Endothelial cell of umbilical vein (primary cell): ENCODE measurements around the gene PRUNE1. TPM values are rescaled to one million over a fixed set of nuclear protein-coding genes. Genes with fewer than 3 reads are reported as not detected.

Source experiments
- BruUV-seq: library from RNA; stranded (reverse); fragments of 400-500 nt; replicated peaks from 2 replicates; lab custom pipeline; 2021; lab: Mats Ljungman, UMichigan
- CTCF ChIA-PET: fragments of 300-600, 350-600 bp; sonication (Branson Sonifier 250); formaldehyde crosslinking; loops from one replicate; lab custom pipeline; 2021; ENCODE audit warnings: antibody characterized with exemption, inconsistent platforms; lab: Charles Lee
- POLR2A ChIA-PET: fragments of 300-600, 350-600 bp; sonication (Branson Sonifier 250); formaldehyde crosslinking; loops from one replicate; lab custom pipeline; 2021; ENCODE audit warnings: antibody characterized with exemption, inconsistent platforms; lab: Charles Lee
- DNase-seq: peaks from one replicate; pipeline ENCODE4 v3.0.0-alpha.2; 2011; ENCODE audit warnings: low read depth, low spot score
- FAIRE-seq: peaks from 2 replicates; lab custom pipeline; 2011; peaks lifted over from hg19 to GRCh38; lab: Jason Lieb, UNC
- H2AFZ ChIP-seq: 2 replicates; pipeline ENCODE4 v1.6.0; 2012; ENCODE audit warnings: low read depth, low read length, control low read depth, inconsistent platforms
- H3K27ac ChIP-seq: 2 replicates; pipeline ENCODE4 v1.5.1; 2011; ENCODE audit warnings: low read depth, mild to moderate bottlenecking, control low read depth, low read length, moderate library complexity; ENCODE audit not compliant: insufficient read depth
- H3K27me3 ChIP-seq, 2 experiments: 2 replicates each; pipeline versions ENCODE4 v1.6.0 to v1.6.1; 2011; ENCODE audit warnings: low read length in 2 of 2, mixed read lengths in 1 of 2; ENCODE audit not compliant: control insufficient read depth in 2 of 2, insufficient read depth in 2 of 2
- H3K36me3 ChIP-seq, 2 experiments: 2 replicates in 1 of 2; 3 replicates in 1 of 2; pipeline ENCODE4 v1.5.1; 2011; ENCODE audit warnings: low read length in 2 of 2, mild to moderate bottlenecking in 1 of 2, moderate library complexity in 1 of 2; ENCODE audit not compliant: control insufficient read depth in 2 of 2, insufficient read depth in 2 of 2; ENCODE audit errors: extremely low read depth in 1 of 2
- H3K4me1 ChIP-seq: 3 replicates; pipeline ENCODE4 v1.5.1; 2011; ENCODE audit warnings: mild to moderate bottlenecking, low read length; ENCODE audit not compliant: control insufficient read depth, insufficient read depth; ENCODE audit errors: extremely low read depth
- H3K4me2 ChIP-seq: 2 replicates; pipeline ENCODE4 v1.6.1; 2011; ENCODE audit warnings: low read length, control low read depth, mixed read lengths; ENCODE audit not compliant: insufficient read depth
- H3K4me3 ChIP-seq, 3 experiments: fragments of 200-600 bp in 1 of 3; sonication (generic), shearing (Covaris generic) in 1 of 3; replicated peaks in 1 of 3; 2 replicates each; pipeline ENCODE4 v1.5.1; 2011 to 2016; ENCODE audit warnings: control low read depth in 3 of 3, low read length in 3 of 3, mild to moderate bottlenecking in 2 of 3, inconsistent platforms in 1 of 3, low read depth in 1 of 3, moderate library complexity in 1 of 3; ENCODE audit not compliant: insufficient read depth in 1 of 3
- H3K79me2 ChIP-seq: 2 replicates; pipeline ENCODE4 v1.6.0; 2012; ENCODE audit warnings: low read length, inconsistent platforms; ENCODE audit not compliant: control insufficient read depth, insufficient read depth
- H3K9ac ChIP-seq: replicated peaks from 2 replicates; pipeline ENCODE3; 2011; ENCODE audit warnings: low read length, control low read depth; ENCODE audit not compliant: insufficient read depth; ENCODE audit errors: extremely low read depth
- H3K9me1 ChIP-seq: replicated peaks from 3 replicates; pipeline ENCODE4 v1.6.0; 2011; ENCODE audit warnings: mild to moderate bottlenecking, low read length; ENCODE audit not compliant: control insufficient read depth, insufficient read depth; ENCODE audit errors: extremely low read depth
- H3K9me3 ChIP-seq: replicated peaks from 2 replicates; pipeline ENCODE4 v1.5.1; 2012; ENCODE audit warnings: low read length, inconsistent platforms; ENCODE audit not compliant: control insufficient read depth, insufficient read depth
- H4K20me1 ChIP-seq: replicated peaks from 2 replicates; pipeline ENCODE3; 2011; ENCODE audit warnings: mild to moderate bottlenecking, low read length; ENCODE audit not compliant: control insufficient read depth, insufficient read depth; ENCODE audit errors: extremely low read depth
- CTCF ChIP-seq, 2 donors: IDR thresholded peaks; 1 replicate in 1 of 2; 2 replicates in 1 of 2; pipeline ENCODE4 v1.5.1; 2011; ENCODE audit warnings: low read length in 2 of 2, mild to moderate bottlenecking in 2 of 2, moderate library complexity in 2 of 2, control low read depth in 1 of 2, inconsistent platforms in 1 of 2, low read depth in 1 of 2; ENCODE audit not compliant: insufficient read depth in 1 of 2; ENCODE audit errors: extremely low read depth in 1 of 2
- EZH2 ChIP-seq: IDR thresholded peaks from 2 replicates; pipeline ENCODE4 v1.6.1; 2012; ENCODE audit warnings: borderline replicate concordance, low read depth, mild to moderate bottlenecking, moderate library complexity, low read length, inconsistent platforms; ENCODE audit not compliant: severe bottlenecking
- FOS ChIP-seq: IDR thresholded peaks from 2 replicates; pipeline ENCODE4 v1.6.1; 2011; ENCODE audit warnings: mild to moderate bottlenecking, low read length, moderate library complexity, borderline replicate concordance; ENCODE audit not compliant: insufficient read depth
- GATA2 ChIP-seq: IDR thresholded peaks from 2 replicates; pipeline ENCODE4 v1.7.0; 2011; ENCODE audit warnings: low read depth, mild to moderate bottlenecking, moderate library complexity, mixed read lengths, low read length; ENCODE audit not compliant: insufficient read length, insufficient read depth
- JUN ChIP-seq: IDR thresholded peaks from 2 replicates; pipeline ENCODE4 v1.6.1; 2011; ENCODE audit warnings: borderline replicate concordance, low read depth; ENCODE audit not compliant: insufficient read length, insufficient read depth
- MAX ChIP-seq: IDR thresholded peaks from 2 replicates; pipeline ENCODE4 v1.6.1; 2011; ENCODE audit not compliant: insufficient read depth, insufficient read length
- MYC ChIP-seq: IDR thresholded peaks from one replicate; pipeline ENCODE4 v1.6.1; 2011; ENCODE audit warnings: mild to moderate bottlenecking, low read depth, low read length
- POLR2A ChIP-seq: IDR thresholded peaks from 2 replicates; pipeline ENCODE4 v1.6.1; 2012; ENCODE audit warnings: low read depth, mild to moderate bottlenecking, control low read depth, low read length
- POLR2AphosphoS5 ChIP-seq: IDR thresholded peaks from 2 replicates; pipeline ENCODE4 v1.6.1; 2012; ENCODE audit warnings: low read depth, mild to moderate bottlenecking, control low read depth, low read length, moderate library complexity; ENCODE audit not compliant: insufficient read depth
- dilution Hi-C: fragments of 300-500 bp; cut with MboI; formaldehyde crosslinking; loops from one replicate; pipeline ENCODE4 v1.15.0; 2019; ENCODE audit warnings: low sequenced_read_pairs; ENCODE audit not compliant: extremely low pct_ligation_motif_present
- intact Hi-C: fragments of 100-400 bp; cut with micrococcal nuclease; formaldehyde crosslinking; loops from one replicate; pipeline ENCODE4 v1.10.0; 2022
- polyA plus RNA-seq, 4 experiments: library from polyadenylated mRNA; depleted of rRNA in 3 of 4; stranded (reverse) in 3 of 4; unstranded in 1 of 4; fragments of >200 nt; gene quantifications; 2 replicates each; pipeline versions ENCODE4 v1.2.1 to v1.2.3, GENCODE V29; 2011 to 2012; ENCODE audit warnings: missing spikeins in 1 of 4
- total RNA-seq: library from RNA; stranded (reverse); gene quantifications from 2 replicates; pipeline ENCODE4 v1.2.3, GENCODE V29; 2021

PRUNE1 gene
- total and polyA plus RNA-seq, 2 donors (not counting 3 experiments of a cell fraction or from before 2014, with no cell fraction given) = 8.6 to 17.5 TPM

DNA sequence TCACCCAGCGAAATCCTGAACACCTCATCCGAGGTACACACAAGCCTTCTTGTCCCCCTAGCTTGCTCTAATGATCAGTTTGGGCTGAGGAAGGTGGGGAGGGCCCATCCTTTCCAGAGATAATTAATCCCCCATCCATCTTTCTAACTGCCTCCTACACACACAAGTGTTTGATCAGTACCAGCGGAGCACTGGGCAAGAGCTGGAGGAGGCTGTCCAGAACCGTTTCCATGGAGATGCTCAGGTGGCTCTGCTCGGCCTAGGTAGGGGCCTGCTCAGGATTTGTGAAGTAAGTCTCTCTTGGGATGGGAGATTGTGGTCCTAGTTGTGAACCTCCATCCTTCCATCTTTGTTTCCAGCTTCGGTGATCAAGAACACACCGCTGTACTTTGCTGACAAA lies 20.3 kb upstream of the PRUNE1 start:
- Histone ChIP-seq H4K20me1 (no peaks in the 10 kb centered on the region), H3K9me3 (no peaks in the 10 kb centered on the region), H3K27ac (no peak overlapping the region), H2AFZ (no peak overlapping the region), H3K4me2 (no peak overlapping the region), H3K79me2 (no peaks in the 10 kb centered on the region), H3K36me3 (no peaks in the 10 kb centered on the region), H3K9me1 (no peaks in the 10 kb centered on the region), H3K4me3 (no peak overlapping the region), H3K4me1 (no peaks in the 10 kb centered on the region), H3K9ac (no peak overlapping the region), H3K27me3 (no peaks in the 10 kb centered on the region)
- DNase-seq (no peak), FAIRE-seq (no peak)
- BruUV-seq = no TSS peak
- intact Hi-C loops (no loop called here), dilution Hi-C loops (no loop called here)
- POLR2A ChIA-PET = no interaction called here
- CTCF ChIA-PET = interaction anchor here (1.1 to 17.1 kb wide), 3 partner anchors 9 to 18 kb away, joined by 3 to 278 read pairs (median 27); partner anchors contain the start of gene MINDY1
- no peak for TF ChIP-seq GATA2
- no peak for TF ChIP-seq MYC
- no peak for TF ChIP-seq FOS
- no peak for TF ChIP-seq EZH2
- TF ChIP-seq POLR2AphosphoS5 = no peak
- TF ChIP-seq JUN = no peak
- TF ChIP-seq POLR2A = no peak
- TF ChIP-seq MAX = no peak
- TF ChIP-seq CTCF (IDR thresholded peaks at IDR 0.05; ENCODE audit: extremely low read depth in 1 of 2, insufficient read depth in 1 of 2, low read depth in 1 of 2, low read length in 2 of 2) = no peak
